ENCODE measurements around the gene LIN9. TPM values are rescaled to one million over a fixed set of nuclear protein-coding genes. Genes with fewer than 3 reads are reported as not detected.
A peak's percentile ranks its signal among the peaks of the same experiment; 100 is the strongest.

Gene LIN9
- total and polyA plus RNA-seq, 2 experiments from 2014 or later = 11.8 to 16.9 TPM

DNA sequence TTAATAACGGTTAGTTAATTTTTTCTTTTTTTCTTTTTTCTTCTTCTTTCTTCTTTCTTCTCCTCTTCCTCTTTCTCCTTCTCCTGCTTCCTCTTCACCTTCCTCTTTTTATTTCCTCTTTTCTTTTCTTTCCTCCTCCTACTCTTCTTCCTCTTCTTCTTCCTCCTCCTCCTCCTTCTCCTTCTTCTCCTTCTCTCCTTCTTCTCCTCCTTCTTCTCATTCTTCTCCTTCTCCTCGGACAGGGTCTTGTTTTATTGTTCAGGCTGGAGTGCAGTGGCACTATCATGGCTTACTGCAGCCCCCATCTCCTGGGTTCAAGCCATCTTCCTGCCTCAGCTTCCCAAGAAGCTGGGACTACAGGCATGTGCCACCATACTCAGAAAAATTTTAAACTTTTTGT lies 109.0 kb downstream of the LIN9 start:
- no peak overlapping the region for H2AFZ ChIP-seq
- peaks cover 14% of the 10 kb centered on the region for H3K4me1 Mint-ChIP-seq
- no peak overlapping the region for H3K27ac Mint-ChIP-seq
- no peak for ATAC-seq
- H3F3A ChIP-seq (replicated peaks; ENCODE audit: low read depth) = 0 out of 2 replicates have a peak, but pooled peaks cover 7% of the 10 kb centered on the region
- no peaks in the 10 kb centered on the region for H3K36me3 ChIP-seq (ENCODE audit: insufficient read depth)
- no peak overlapping the region for H3K27ac ChIP-seq (ENCODE audit: low read depth)
- H3K79me2 ChIP-seq (replicated peaks; ENCODE audit: insufficient read depth) = no peaks in the 10 kb centered on the region
- TF ChIP-seq, protein P1, sequence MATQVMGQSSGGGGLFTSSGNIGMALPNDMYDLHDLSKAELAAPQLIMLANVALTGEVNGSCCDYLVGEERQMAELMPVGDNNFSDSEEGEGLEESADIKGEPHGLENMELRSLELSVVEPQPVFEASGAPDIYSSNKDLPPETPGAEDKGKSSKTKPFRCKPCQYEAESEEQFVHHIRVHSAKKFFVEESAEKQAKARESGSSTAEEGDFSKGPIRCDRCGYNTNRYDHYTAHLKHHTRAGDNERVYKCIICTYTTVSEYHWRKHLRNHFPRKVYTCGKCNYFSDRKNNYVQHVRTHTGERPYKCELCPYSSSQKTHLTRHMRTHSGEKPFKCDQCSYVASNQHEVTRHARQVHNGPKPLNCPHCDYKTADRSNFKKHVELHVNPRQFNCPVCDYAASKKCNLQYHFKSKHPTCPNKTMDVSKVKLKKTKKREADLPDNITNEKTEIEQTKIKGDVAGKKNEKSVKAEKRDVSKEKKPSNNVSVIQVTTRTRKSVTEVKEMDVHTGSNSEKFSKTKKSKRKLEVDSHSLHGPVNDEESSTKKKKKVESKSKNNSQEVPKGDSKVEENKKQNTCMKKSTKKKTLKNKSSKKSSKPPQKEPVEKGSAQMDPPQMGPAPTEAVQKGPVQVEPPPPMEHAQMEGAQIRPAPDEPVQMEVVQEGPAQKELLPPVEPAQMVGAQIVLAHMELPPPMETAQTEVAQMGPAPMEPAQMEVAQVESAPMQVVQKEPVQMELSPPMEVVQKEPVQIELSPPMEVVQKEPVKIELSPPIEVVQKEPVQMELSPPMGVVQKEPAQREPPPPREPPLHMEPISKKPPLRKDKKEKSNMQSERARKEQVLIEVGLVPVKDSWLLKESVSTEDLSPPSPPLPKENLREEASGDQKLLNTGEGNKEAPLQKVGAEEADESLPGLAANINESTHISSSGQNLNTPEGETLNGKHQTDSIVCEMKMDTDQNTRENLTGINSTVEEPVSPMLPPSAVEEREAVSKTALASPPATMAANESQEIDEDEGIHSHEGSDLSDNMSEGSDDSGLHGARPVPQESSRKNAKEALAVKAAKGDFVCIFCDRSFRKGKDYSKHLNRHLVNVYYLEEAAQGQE (IDR thresholded peaks at IDR 0.05; ENCODE audit: unreplicated experiment) = no peak
- TF ChIP-seq EZH2 (IDR thresholded peaks at IDR 0.05; ENCODE audit: low read depth, unreplicated experiment) (no peak), ZNF114 (CRISPR knock-in tag; IDR thresholded peaks at IDR 0.05) (no peak)
- no peak overlapping the region for H3K4me3 Mint-ChIP-seq
- no peaks in the 10 kb centered on the region for H3K36me3 Mint-ChIP-seq (ENCODE audit: low read depth)
- H3K4me3 ChIP-seq = no peak overlapping the region
- no peaks in the 10 kb centered on the region for H3K9me2 ChIP-seq (ENCODE audit: insufficient read depth)
- H4K20me1 ChIP-seq (replicated peaks; ENCODE audit: insufficient read depth) = no peaks in the 10 kb centered on the region
- no peaks in the 10 kb centered on the region; the same call in 1 of the 2 replicates for H3K4me1 ChIP-seq (ENCODE audit: insufficient read depth)
- no peaks in the 10 kb centered on the region for H3K27me3 ChIP-seq (ENCODE audit: insufficient read depth)
- H3K4me2 ChIP-seq = no peak overlapping the region
- DNase-seq (ENCODE audit: low spot score) = no peak
- no peaks in the 10 kb centered on the region for H3K9me3 Mint-ChIP-seq
- H3K27me3 Mint-ChIP-seq (ENCODE audit: insufficient read depth, low read depth, poor library complexity) = peaks cover 6% of the 10 kb centered on the region

DNA sequence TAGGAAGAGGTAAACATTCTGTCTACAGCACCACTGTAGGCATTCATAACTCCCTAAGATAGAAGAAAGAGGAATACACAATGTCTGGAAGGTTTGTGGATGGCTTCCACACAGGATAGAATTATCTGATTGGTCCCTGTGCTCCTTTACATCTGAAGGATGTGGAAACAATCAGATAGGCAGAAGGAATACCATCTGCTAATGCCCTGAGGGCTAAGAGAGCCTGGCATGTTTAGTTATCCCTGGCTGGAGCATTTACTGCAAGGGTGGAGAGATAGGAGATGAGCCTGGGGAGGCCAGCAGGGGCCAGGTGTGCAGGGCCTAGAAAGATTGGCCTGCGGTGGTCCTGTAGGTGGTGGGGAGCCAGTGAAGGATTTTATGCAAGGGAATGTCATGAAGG lies 113.8 kb downstream of the LIN9 start:
- Histone ChIP-seq H3K79me2 (replicated peaks; ENCODE audit: insufficient read depth) (no peaks in the 10 kb centered on the region), H4K20me1 (replicated peaks; ENCODE audit: insufficient read depth) (no peaks in the 10 kb centered on the region), H3K9me2 (ENCODE audit: insufficient read depth) (no peaks in the 10 kb centered on the region), H3K4me1 (ENCODE audit: insufficient read depth) (no peaks in the 10 kb centered on the region), H2AFZ (peak overlapping the region; percentile 78; the same call in 1 of the 2 replicates), H3F3A (replicated peaks; ENCODE audit: low read depth) (0 out of 2 replicates have a peak, but pooled peaks cover 3% of the 10 kb centered on the region), H3K27ac (ENCODE audit: low read depth) (no peak overlapping the region), H3K27me3 (ENCODE audit: insufficient read depth) (no peaks in the 10 kb centered on the region), H3K36me3 (ENCODE audit: insufficient read depth) (no peaks in the 10 kb centered on the region), H3K4me2 (no peak overlapping the region), H3K4me3 (no peak overlapping the region)
- H3K9me3 Mint-ChIP-seq = no peaks in the 10 kb centered on the region
- peaks cover 4% of the 10 kb centered on the region for H3K27me3 Mint-ChIP-seq (ENCODE audit: insufficient read depth, low read depth, poor library complexity)
- no peak overlapping the region for H3K27ac Mint-ChIP-seq
- H3K4me1 Mint-ChIP-seq = no peaks in the 10 kb centered on the region
- no peaks in the 10 kb centered on the region for H3K36me3 Mint-ChIP-seq (ENCODE audit: low read depth)
- H3K4me3 Mint-ChIP-seq = no peak overlapping the region
- no peak for DNase-seq (ENCODE audit: low spot score)
- TF ChIP-seq, protein P2, sequence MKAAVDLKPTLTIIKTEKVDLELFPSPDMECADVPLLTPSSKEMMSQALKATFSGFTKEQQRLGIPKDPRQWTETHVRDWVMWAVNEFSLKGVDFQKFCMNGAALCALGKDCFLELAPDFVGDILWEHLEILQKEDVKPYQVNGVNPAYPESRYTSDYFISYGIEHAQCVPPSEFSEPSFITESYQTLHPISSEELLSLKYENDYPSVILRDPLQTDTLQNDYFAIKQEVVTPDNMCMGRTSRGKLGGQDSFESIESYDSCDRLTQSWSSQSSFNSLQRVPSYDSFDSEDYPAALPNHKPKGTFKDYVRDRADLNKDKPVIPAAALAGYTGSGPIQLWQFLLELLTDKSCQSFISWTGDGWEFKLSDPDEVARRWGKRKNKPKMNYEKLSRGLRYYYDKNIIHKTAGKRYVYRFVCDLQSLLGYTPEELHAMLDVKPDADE (IDR thresholded peaks at IDR 0.05) = no peak
- no peak for TF ChIP-seq NANOG (IDR thresholded peaks at IDR 0.05; ENCODE audit: borderline replicate concordance)
- TF ChIP-seq, protein P3, sequence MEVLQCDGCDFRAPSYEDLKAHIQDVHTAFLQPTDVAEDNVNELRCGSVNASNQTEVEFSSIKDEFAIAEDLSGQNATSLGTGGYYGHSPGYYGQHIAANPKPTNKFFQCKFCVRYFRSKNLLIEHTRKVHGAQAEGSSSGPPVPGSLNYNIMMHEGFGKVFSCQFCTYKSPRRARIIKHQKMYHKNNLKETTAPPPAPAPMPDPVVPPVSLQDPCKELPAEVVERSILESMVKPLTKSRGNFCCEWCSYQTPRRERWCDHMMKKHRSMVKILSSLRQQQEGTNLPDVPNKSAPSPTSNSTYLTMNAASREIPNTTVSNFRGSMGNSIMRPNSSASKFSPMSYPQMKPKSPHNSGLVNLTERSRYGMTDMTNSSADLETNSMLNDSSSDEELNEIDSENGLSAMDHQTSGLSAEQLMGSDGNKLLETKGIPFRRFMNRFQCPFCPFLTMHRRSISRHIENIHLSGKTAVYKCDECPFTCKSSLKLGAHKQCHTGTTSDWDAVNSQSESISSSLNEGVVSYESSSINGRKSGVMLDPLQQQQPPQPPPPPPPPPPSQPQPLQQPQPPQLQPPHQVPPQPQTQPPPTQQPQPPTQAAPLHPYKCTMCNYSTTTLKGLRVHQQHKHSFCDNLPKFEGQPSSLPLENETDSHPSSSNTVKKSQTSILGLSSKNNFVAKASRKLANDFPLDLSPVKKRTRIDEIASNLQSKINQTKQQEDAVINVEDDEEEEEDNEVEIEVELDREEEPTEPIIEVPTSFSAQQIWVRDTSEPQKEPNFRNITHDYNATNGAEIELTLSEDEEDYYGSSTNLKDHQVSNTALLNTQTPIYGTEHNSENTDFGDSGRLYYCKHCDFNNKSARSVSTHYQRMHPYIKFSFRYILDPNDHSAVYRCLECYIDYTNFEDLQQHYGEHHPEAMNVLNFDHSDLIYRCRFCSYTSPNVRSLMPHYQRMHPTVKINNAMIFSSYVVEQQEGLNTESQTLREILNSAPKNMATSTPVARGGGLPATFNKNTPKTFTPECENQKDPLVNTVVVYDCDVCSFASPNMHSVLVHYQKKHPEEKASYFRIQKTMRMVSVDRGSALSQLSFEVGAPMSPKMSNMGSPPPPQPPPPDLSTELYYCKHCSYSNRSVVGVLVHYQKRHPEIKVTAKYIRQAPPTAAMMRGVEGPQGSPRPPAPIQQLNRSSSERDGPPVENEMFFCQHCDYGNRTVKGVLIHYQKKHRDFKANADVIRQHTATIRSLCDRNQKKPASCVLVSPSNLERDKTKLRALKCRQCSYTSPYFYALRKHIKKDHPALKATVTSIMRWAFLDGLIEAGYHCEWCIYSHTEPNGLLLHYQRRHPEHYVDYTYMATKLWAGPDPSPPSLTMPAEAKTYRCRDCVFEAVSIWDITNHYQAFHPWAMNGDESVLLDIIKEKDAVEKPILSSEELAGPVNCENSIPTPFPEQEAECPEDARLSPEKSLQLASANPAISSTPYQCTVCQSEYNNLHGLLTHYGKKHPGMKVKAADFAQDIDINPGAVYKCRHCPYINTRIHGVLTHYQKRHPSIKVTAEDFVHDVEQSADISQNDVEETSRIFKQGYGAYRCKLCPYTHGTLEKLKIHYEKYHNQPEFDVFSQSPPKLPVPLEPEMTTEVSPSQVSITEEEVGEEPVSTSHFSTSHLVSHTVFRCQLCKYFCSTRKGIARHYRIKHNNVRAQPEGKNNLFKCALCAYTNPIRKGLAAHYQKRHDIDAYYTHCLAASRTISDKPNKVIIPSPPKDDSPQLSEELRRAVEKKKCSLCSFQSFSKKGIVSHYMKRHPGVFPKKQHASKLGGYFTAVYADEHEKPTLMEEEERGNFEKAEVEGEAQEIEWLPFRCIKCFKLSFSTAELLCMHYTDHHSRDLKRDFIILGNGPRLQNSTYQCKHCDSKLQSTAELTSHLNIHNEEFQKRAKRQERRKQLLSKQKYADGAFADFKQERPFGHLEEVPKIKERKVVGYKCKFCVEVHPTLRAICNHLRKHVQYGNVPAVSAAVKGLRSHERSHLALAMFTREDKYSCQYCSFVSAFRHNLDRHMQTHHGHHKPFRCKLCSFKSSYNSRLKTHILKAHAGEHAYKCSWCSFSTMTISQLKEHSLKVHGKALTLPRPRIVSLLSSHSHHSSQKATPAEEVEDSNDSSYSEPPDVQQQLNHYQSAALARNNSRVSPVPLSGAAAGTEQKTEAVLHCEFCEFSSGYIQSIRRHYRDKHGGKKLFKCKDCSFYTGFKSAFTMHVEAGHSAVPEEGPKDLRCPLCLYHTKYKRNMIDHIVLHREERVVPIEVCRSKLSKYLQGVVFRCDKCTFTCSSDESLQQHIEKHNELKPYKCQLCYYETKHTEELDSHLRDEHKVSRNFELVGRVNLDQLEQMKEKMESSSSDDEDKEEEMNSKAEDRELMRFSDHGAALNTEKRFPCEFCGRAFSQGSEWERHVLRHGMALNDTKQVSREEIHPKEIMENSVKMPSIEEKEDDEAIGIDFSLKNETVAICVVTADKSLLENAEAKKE (CRISPR knock-in tag; IDR thresholded peaks at IDR 0.05) = no peak
- TF ChIP-seq ZNF114 (CRISPR knock-in tag; IDR thresholded peaks at IDR 0.05) = no peak
- no peak for ATAC-seq

Data from GM23338 (cell line).